ENCODE results near the gene PTN.
A peak's percentile ranks its signal among the peaks of the same experiment; 100 is the strongest.
"Not testable (repeated sequence)": the region's sequence is repeated elsewhere in the genome, so short reads cannot be mapped to it uniquely, and the experiment has no call there.

PTN gene

GRCh38 chr7:137324796-137325696 is 18.5 kb downstream of the PTN start:
- no peak for DNase-seq

- DNase-seq, result peak; percentile 62
Measured at GRCh38 chr7:137316648-137317353, 26.7 kb downstream of the PTN start.

- DNase-seq, result no peak
Measured at GRCh38 chr7:137313201-137313600, 30.3 kb downstream of the PTN start.

- DNase-seq, result no peak
Measured at GRCh38 chr7:137306748-137307147, 36.8 kb downstream of the PTN start.

- DNase-seq, result no peak
Measured at GRCh38 chr7:137305901-137306621, 37.5 kb downstream of the PTN start.

GRCh38 chr7:137304624-137305235 is 38.8 kb downstream of the PTN start:
- DNase-seq, result no peak

- DNase-seq, result no peak
Measured at GRCh38 chr7:137304165-137304564, 39.4 kb downstream of the PTN start.

GRCh38 chr7:137302081-137302480 is 41.5 kb downstream of the PTN start:
- DNase-seq, result no peak

- no peak for DNase-seq
Measured at GRCh38 chr7:137298464-137298794, 45.1 kb downstream of the PTN start.

- no peak for DNase-seq
Measured at GRCh38 chr7:137297551-137298463, 45.7 kb downstream of the PTN start.

- no peak for DNase-seq
Measured at GRCh38 chr7:137296576-137296975, 47.0 kb downstream of the PTN start.

GRCh38 chr7:137295739-137296324 is 47.7 kb downstream of the PTN start:
- DNase-seq, result no peak

- DNase-seq, result no peak
Measured at GRCh38 chr7:137289101-137289500, 54.4 kb downstream of the PTN start.

GRCh38 chr7:137287651-137288258 is 55.8 kb downstream of the PTN start:
- DNase-seq, result no peak

GRCh38 chr7:137283153-137283552 is 60.4 kb downstream of the PTN start:
- no peak for DNase-seq

- DNase-seq, result no peak
Measured at GRCh38 chr7:137282043-137282442, 61.5 kb downstream of the PTN start.

- DNase-seq, result no peak
Measured at GRCh38 chr7:137276189-137276588, 67.3 kb downstream of the PTN start.

GRCh38 chr7:137272249-137272648 is 71.3 kb downstream of the PTN start:
- no peak for DNase-seq

GRCh38 chr7:137269240-137269639 is 74.3 kb downstream of the PTN start:
- DNase-seq, result no peak

- not testable (repeated sequence) for DNase-seq
Measured at GRCh38 chr7:137268001-137268865, 75.3 kb downstream of the PTN start.
